ACC112 (cell line): ENCODE results near the gene MIB1.

ENCODE experiments used
- H2AFZ ChIP-seq: fragments of 200-600 bp; sonication (generic); one replicate; pipeline ENCODE4 v1.6.0; 2017; ENCODE audit warnings: antibody characterized with exemption, low read length; ENCODE audit not compliant: unreplicated experiment
- H3K27ac ChIP-seq: fragments of 200-600 bp; sonication (generic); 2 replicates; pipeline ENCODE4 v1.5.1; 2014; ENCODE audit warnings: low read depth, mild to moderate bottlenecking, antibody characterized with exemption, low read length, moderate library complexity
- H3K27me3 ChIP-seq: fragments of 200-600 bp; sonication (generic); 2 replicates; pipeline ENCODE4 v1.6.1; 2014; ENCODE audit warnings: mild to moderate bottlenecking, antibody characterized with exemption, low read length, moderate library complexity, mixed read lengths; ENCODE audit not compliant: insufficient read depth
- H3K36me3 ChIP-seq: fragments of 200-600 bp; sonication (generic); 2 replicates; pipeline ENCODE4 v1.6.1; 2016; ENCODE audit warnings: mild to moderate bottlenecking, antibody characterized with exemption, low read length, moderate library complexity, mixed read lengths; ENCODE audit not compliant: insufficient read depth
- H3K4me1 ChIP-seq: fragments of 200-600 bp; sonication (generic); one replicate; pipeline ENCODE4 v1.6.1; 2016; ENCODE audit warnings: low read length, mixed read lengths; ENCODE audit not compliant: insufficient read depth, unreplicated experiment, control insufficient read depth
- H3K4me3 ChIP-seq: fragments of 200-600 bp; sonication (generic); 2 replicates; pipeline ENCODE4 v1.5.1; 2014; ENCODE audit warnings: mild to moderate bottlenecking, low read depth, low read length
- H3K79me2 ChIP-seq: fragments of 200-600 bp; sonication (generic); one replicate; pipeline ENCODE4 v1.6.0; 2016; ENCODE audit warnings: low read length; ENCODE audit not compliant: control insufficient read depth, unreplicated experiment, insufficient read depth

MIB1 gene

GRCh38 chr18:21868770-21869169 is 128.2 kb downstream of the MIB1 start:
- Histone ChIP-seq H3K4me3 (no peak overlapping the region), H3K36me3 (no peaks in the 10 kb centered on the region; the same call in 1 of the 2 replicates), H3K27ac (no peak overlapping the region), H3K79me2 (no peaks in the 10 kb centered on the region), H3K4me1 (no peaks in the 10 kb centered on the region), H2AFZ (no peak overlapping the region), H3K27me3 (no peaks in the 10 kb centered on the region)

GRCh38 chr18:21889570-21889969 is 149.0 kb downstream of the MIB1 start:
- H3K27me3 ChIP-seq: peaks cover 6% of the 10 kb centered on the region; the same call in 1 of the 2 replicates
- H3K4me1 ChIP-seq: no peaks in the 10 kb centered on the region
- no peaks in the 10 kb centered on the region for H3K36me3 ChIP-seq
- H2AFZ ChIP-seq: no peak overlapping the region
- H3K27ac ChIP-seq: no peak overlapping the region
- H3K4me3 ChIP-seq: no peak overlapping the region
- no peaks in the 10 kb centered on the region for H3K79me2 ChIP-seq

DNA sequence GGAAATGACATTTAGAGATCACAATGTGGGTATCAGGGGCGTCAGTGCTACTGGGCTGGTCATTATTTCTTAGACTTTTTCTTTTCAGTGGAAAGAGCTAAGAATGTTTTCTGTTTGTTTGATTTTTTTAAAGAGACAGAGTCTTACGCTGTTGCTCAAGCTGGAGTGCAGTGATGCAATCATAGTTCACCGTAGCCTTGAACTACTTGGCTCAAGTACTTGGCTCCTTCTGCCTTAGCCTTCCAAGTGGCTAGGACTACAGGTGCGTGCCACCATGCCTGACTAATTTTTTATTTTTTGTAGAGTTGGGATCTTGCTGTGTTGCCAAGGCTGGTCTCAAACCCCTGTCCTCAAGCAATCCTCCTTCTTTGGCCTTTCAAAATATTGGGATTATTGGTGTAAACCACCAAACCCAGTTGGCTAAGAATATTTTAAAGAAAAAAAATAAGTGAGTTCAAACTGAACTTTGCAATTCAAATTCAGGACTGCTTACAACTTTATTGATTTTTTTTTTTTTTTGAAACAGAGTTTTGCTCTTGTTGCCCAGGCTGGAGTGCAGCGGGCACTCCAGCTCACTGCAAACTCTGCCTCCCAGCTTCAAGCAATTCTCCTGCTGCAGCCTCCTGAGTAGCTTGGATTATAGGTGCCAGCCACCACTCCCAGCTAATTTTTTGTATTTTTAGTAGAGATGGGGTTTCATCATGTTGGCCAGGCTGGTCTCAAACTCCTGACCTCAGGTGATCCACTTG is 154.2 kb downstream of the MIB1 start:
- H3K79me2 ChIP-seq: no peaks in the 10 kb centered on the region
- no peak overlapping the region for H3K4me3 ChIP-seq
- no peak overlapping the region for H3K27ac ChIP-seq
- H3K36me3 ChIP-seq: no peaks in the 10 kb centered on the region
- peaks cover 6% of the 10 kb centered on the region; the same call in 1 of the 2 replicates for H3K27me3 ChIP-seq
- H3K4me1 ChIP-seq: no peaks in the 10 kb centered on the region
- H2AFZ ChIP-seq: no peak overlapping the region

DNA sequence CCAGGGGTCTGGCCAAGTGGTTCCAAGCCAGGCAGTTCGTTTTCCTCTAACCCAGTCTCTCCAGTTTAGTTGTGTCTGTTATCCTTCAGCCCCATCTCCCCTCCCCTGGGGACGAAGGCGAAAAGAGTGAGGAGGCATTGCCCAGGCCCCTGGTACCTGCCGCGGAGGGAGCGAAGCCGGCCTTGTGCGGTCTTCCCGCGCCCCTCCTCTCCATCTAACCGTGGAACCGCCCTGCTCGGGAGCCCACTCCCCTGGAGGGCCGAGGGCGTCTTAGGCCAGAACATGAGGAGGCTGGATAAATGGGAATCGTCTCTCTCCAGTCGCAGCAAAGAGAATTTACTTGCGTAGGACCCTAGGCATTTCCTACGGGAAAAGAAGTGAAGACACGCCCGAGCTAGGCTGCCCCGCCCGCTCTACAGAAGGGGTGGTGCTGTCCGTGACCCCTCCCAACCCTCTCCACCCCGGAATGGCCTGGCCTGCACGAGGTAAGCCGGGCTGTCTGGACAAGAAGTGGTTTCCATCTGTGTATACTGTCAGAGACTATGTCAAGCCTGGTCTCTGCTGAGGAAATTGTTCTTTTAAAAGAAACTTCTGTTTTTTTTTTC is 156.2 kb downstream of the MIB1 start:
- no peaks in the 10 kb centered on the region for H3K36me3 ChIP-seq
- no peaks in the 10 kb centered on the region for H3K27me3 ChIP-seq
- peak overlapping the region; percentile 12 for H2AFZ ChIP-seq
- no peaks in the 10 kb centered on the region for H3K79me2 ChIP-seq
- no peak overlapping the region for H3K27ac ChIP-seq
- no peak overlapping the region for H3K4me3 ChIP-seq
- H3K4me1 ChIP-seq: no peaks in the 10 kb centered on the region

DNA sequence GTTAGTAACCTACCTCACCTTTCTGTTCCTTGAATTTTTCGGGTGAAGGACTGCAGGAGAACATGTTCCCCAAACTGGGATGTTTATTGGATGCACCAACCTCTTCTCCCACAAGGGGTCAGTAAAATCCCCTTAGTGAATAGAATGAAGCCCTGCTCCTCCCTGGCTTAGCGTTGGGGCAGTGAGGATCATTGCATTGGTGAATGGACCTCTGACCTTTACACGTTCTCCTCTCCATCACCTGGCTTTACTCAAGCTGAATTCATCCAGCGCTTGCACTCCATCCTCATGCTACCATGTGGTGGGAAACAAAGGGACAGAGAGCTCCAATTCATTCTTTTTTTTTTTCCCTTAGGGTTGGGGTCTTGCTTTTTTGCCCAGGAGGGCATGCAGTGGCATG is 157.2 kb downstream of the MIB1 start:
- H3K27me3 ChIP-seq: no peaks in the 10 kb centered on the region
- H3K4me1 ChIP-seq: no peaks in the 10 kb centered on the region
- no peak overlapping the region for H3K27ac ChIP-seq
- no peaks in the 10 kb centered on the region for H3K36me3 ChIP-seq
- no peak overlapping the region for H3K4me3 ChIP-seq
- peak overlapping the region; percentile 94 for H2AFZ ChIP-seq
- H3K79me2 ChIP-seq: no peaks in the 10 kb centered on the region

DNA sequence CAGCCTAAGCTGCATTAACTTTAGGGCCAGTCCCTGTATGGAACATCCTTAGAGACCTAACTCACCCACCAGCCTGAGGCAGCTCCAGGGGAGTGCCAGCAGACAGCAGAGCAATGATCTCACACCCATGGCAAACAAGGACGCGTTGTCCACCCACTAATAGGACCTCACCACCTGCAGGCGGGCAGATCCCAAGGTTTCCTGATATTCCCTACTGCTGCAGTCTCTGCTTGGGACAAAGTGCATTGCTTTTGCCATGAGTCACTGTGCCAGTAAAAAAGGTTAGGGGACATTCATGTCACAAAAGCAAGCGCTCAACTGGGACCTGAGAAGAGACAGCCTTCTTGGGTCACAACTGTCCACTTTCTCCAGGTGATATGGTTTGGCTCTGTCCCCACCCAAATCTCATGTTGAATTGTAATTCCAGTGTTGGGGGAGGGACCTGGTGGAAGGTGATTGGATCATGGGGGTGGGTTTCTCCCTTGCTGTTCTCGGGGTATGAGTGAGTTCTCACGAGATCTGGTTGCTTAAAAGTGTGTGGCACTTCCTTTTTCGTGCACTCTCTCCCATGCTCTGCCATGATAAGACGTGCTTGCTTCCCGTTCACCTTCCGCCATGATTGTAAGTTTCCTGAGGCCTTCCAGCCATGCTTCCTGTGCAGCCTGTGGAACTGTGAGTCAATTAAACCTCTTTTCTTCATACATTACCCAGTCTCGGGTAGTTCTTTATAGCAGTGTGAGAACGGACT is 160.2 kb downstream of the MIB1 start:
- H3K27ac ChIP-seq: no peak overlapping the region
- H3K36me3 ChIP-seq: no peaks in the 10 kb centered on the region
- no peak overlapping the region for H2AFZ ChIP-seq
- H3K4me1 ChIP-seq: no peaks in the 10 kb centered on the region
- no peaks in the 10 kb centered on the region for H3K79me2 ChIP-seq
- H3K27me3 ChIP-seq: no peaks in the 10 kb centered on the region
- H3K4me3 ChIP-seq: no peak overlapping the region

GRCh38 chr18:21901423-21901945 is 160.9 kb downstream of the MIB1 start:
- no peaks in the 10 kb centered on the region for H3K79me2 ChIP-seq

GRCh38 chr18:21903709-21904108 is 163.1 kb downstream of the MIB1 start:
- H3K27ac ChIP-seq: no peak overlapping the region

More at GRCh38 chr18:21901423-21901945, 160.9 kb downstream of the MIB1 start:
- H3K36me3 ChIP-seq: no peaks in the 10 kb centered on the region
- no peaks in the 10 kb centered on the region for H3K4me1 ChIP-seq
- no peak overlapping the region for H3K27ac ChIP-seq
- no peaks in the 10 kb centered on the region for H3K27me3 ChIP-seq
- H3K4me3 ChIP-seq: peak overlapping the region; percentile 58
- peak overlapping the region; percentile 63 for H2AFZ ChIP-seq

DNA sequence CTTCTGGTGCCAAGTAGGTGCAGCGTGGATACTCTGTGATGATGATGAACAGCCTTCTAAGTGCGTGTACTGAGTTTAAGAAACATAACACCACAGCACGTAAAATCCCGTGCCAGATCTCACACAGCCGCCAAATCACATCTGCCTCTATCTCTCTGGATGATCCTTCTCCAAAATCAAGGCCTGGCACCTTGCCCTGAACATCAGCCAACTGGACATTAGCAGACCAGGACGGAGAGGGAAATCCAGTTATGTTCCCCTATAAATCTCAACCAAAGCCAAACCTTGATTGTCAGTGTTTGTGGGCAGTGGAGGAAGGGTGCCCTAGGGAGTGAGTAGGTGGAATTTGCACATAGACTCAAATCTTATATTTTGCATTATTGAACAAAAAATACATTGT is 164.3 kb downstream of the MIB1 start:
- H3K4me3 ChIP-seq: no peak overlapping the region

More at GRCh38 chr18:21903709-21904108, 163.1 kb downstream of the MIB1 start:
- no peaks in the 10 kb centered on the region for H3K4me1 ChIP-seq
- H3K4me3 ChIP-seq: no peak overlapping the region
- H3K36me3 ChIP-seq: no peaks in the 10 kb centered on the region
- H3K27me3 ChIP-seq: no peaks in the 10 kb centered on the region
- no peak overlapping the region for H2AFZ ChIP-seq
- H3K79me2 ChIP-seq: no peaks in the 10 kb centered on the region

GRCh38 chr18:21907451-21907850 is 166.9 kb downstream of the MIB1 start:
- Histone ChIP-seq H3K36me3 (no peaks in the 10 kb centered on the region), H3K4me1 (no peaks in the 10 kb centered on the region), H3K4me3 (no peak overlapping the region), H3K79me2 (no peaks in the 10 kb centered on the region), H2AFZ (no peak overlapping the region), H3K27me3 (no peaks in the 10 kb centered on the region), H3K27ac (no peak overlapping the region)

More for the DNA sequence above, 164.3 kb downstream of the MIB1 start:
- no peaks in the 10 kb centered on the region for H3K4me1 ChIP-seq
- no peaks in the 10 kb centered on the region for H3K27me3 ChIP-seq
- H2AFZ ChIP-seq: no peak overlapping the region
- no peaks in the 10 kb centered on the region for H3K36me3 ChIP-seq
- no peaks in the 10 kb centered on the region for H3K79me2 ChIP-seq
- no peak overlapping the region for H3K27ac ChIP-seq
